Hematopoietic multipotent progenitor cell treated with erythropoietin and hydrocortisone succinate and interleukin-3 and kit ligand, for 15 days (in vitro differentiated cells): Measurements from ENCODE around the gene SRC.
A peak's percentile ranks its signal among the peaks of the same experiment; 100 is the strongest.

Experiments used
- DNase-seq: peaks from one replicate; pipeline ENCODE4 v3.0.0-alpha.2; 2015; ENCODE audit warnings: low spot score

The SRC gene

DNA sequence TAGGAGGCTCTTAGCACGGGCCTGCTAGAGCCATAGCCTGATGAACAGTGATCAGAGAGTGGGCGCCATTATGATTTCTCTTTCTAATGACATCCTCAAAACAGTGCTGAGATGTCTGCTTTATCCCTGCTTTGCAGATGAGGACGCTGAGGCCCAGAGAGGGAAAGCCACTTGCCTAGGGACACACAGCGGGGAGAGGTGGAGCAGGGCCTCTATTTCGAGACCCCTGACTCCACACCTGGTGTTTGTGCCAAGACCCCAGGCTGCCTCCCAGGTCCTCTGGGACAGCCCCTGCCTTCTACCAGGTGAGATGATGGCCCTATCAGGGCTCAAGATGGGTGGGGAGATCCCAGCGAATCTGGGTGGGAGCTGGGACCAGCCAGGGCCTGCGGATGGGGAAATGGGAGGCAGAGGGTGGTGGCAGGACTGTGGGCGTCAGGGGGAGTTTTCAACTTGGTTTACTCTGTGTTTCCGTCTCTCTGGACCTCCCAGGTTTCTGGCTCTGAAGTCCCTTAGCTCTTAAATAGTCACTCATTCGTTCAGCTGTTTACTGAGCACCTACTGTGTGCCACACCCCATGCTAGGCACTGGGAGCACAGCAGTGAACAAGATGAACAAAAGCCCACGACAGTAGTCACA lies 36.7 kb downstream of the SRC start:
- no peak for DNase-seq

DNA sequence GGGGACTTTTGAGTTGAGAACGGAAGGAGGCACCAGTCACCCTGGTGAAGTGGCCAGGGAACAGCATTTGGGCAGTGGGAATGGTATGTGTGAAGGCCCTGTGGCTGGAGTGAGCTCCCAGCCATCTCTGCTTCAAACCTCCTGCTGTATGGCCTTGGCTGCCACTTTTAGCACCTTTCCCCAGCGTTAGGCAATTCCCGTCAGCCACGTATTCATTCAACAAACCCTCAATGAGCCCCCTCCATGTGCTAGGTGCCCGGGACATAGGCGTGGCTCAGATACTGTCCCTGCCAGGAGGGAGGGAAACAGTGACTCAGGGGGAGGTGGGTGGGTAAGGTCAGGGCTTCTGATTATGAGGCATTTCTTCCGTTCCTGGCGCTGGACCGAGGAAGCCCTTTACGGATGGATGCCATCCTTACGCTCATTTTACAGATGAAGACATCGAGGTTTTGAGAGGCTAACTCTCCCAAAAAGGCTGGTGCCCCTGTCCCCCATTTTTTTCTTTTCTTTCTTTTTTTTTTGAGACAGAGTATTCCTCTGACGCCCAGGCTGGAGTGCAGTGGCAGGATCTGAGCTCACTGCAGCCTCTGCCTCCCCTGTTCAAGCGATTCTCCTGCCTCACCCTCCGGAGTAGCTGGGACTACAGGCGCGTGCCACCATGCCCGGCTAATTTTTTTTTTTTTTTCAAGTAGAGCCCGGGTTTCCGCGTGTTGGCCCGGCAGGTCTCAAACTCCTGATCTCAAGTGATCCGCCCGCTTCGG lies 37.5 kb downstream of the SRC start:
- peak; percentile 44 for DNase-seq

DNA sequence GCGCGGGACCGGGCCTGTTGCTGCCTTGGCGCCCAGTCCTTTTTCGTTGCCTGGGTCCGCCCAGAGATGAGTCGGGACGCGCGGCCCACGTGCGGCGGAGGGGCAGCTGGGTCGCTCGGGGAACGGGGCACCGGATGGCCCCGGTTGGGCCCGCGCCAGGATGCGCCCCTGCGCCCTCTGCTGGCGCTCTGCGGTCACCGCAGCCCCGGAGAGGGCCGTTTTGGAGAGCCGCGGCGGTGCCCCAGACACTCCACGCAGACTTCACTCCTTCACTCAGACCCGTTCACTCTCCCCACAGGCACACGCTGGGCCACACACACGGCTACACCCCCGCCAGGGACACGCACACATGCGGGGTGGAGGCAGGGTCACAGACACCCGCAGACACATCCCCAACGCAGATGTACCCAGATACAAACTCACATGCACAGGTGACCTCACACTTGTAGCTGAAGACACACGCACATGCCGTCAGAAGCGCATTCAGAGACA lies 38.8 kb downstream of the SRC start:
- peak; percentile 68 for DNase-seq

DNA sequence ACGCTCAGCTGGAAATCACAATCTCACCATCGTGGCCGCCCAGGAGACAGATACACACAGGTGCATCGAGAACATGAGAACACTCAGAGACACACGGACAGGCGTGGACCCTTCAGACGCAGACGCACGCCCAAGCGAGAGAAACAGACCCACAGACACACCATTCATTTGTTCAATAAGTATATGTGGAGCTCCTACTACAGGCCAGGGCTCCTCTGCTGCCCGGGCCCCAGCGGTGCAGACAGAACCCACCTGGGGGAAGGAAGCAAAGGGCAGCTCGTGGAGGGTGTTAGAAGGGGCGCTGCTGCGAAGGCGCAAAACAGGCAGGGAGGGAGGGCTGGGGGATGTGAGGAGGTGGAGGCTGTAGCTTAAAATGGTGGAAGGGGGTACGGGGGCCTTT lies 39.2 kb downstream of the SRC start:
- DNase-seq: no peak

DNA sequence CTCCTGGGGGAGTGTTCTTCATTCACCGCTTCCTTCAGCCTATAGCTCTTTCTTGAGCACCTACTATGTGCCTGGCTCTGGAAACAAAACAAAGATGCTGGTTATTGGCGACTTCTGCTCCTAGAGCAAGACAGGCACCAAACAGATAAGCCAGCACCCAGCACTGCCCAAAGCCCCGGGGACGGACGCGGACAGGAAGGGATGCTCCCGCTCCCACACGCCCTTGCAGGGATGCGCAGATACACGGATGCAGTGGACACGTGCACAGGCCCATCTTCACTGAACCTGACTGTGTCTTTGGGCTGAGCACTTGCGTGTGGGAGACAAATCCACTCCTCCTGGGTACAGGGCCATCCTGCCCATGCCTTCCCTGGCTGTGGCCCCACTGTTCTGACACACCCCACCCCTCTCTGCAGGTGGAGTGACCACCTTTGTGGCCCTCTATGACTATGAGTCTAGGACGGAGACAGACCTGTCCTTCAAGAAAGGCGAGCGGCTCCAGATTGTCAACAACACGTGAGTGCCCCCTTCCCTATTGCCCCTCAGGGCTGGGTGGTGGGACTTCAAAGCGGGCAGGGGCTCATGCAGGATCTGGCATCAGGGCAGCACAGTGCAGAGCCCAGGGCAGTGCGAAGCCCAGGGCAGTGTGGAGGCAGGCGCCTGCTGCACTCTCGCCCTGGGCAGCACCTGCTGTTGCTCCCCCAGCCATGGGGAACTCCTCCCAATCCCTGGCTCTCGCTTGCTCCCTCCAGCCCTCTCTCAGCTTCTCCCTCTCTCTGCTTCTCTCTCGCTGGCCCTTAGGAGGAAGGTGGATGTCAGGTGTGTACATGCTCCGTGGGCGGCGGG lies 39.9 kb downstream of the SRC start:
- no peak for DNase-seq

DNA sequence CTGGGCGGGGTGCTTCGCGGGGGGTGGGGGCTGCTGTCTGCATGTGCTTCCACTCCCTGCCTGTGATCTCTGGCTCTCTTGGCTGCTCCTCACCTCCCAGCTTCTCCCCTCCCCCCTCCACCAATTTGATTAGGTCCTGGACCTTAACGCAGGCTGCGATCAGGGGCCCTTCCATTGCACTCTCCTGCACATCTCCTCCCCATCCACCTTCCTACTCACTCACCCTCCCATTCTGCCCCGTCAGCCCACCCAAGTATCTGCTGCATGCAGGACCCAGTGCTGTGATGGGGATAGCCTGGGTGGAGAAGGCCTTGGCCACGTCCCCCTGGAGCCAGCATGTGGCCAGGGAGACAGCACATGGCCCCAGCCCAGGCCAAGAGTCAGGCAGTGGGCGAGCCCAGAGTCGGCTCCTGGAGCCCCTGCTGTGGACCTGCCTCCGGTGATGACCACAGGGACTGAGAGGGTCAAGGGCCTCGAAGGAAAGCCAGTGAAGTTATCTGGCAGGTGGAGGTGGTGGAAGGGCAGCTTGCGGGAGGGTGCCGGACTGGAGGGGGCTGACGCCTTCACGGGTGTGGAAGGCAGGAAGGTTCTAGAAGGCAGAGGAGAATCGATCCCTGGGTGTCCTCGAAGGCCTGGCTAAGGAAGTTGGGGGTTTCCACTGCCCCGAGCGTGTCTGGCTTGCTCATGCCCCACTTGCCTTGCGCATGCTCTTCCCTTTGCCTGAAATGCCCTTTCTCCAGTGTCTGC lies 40.7 kb downstream of the SRC start:
- no peak for DNase-seq

DNA sequence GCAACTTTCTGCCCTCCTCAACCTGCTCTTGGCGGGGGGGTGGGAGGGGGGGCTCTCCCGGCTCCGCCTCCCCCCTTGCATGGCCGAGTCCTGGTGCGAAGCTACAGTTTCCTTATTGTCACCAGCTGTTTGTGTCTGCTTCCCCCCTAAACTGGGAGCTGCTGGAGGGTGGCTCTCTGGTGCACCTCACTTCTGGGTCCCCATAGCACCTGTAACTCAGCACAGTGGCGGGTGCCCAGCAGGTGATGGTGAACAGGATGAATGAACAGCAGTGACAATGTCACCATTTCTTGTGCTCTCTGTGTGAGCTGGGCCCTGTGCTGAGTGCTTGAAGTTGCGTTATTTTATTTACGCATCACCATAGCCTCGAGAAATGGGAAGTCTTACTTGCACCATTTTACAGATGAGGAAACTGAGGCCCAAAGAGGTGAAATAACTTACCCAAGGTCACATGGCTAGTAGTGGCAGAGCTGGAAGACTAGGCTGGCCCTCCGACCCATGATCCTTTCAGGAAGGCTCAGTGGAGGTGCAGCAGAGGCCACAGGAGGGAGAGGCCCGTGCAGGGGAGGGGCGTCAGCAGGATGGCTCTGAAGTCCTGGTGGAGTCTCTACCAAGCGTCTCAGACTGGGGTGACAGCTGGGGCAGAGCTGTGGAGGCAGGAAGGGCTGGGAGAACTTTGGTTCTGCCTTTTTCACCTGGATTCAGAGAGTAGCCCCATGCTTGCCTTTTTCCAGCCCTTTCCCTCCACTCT lies 41.8 kb downstream of the SRC start:
- DNase-seq: no peak

DNA sequence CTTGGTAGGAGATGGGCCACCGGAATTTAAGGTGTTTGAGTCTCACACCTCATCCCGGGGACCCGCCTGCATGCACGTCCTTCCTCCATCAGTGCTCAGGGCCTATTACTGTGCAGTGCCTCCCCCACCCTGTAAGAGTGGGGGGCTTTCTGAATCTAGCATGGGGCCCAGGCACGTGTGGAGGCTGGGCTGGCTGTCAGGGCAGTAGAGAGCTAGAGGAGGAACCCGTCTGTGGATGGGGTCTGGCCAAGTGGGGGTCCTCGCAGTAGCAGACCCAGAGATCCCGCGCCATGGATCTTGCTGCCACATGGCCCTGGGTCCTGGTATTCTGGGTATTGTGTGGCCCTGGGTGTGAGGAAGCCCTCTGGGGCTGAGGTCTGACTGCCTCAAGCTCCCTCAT lies 42.9 kb downstream of the SRC start:
- no peak for DNase-seq

DNA sequence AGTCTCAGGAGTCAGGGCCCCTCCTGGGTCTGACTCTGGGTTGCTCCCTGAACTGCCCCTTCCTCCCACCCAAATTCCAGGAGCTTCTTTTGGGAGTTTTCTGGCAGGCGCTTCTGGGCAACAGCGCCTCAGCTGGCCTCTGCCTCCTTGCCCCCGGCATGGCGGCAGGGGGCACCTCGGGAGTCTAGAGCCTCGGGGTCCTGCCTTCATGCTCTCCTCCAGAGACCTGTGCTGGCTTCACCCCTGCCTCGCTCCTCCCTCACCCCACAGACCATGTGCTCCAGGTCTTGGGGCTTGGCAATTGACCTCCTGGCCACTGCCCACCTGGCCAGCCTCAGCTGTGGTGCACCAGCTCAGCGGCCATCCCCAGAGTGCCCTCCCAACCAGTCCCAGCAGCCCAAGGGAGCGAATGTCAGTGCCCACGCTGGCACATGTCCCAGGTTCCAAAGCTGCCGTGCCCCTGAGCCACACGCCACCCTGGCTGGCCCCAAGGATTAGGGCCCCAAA lies 43.4 kb downstream of the SRC start:
- no peak for DNase-seq

DNA sequence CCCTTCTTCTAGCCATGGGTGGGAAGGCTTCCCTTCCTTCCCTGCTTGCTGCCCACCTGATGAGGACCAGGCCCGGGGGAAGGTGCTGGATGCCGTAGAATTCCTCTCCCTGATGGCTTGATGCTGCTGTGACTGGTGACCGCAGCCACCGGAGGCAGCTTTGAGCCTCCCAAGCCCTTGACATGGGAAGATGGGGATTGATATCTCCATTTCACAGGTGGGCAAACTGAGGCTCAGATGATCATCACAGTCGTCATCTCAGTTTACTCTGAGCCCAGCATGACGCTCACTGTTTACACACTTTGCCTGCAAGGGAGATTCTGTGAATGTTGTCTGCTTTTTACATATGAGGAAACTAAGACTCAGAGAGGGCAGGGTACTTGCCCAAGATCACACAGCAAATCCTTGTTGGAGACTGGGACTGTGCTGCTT lies 43.9 kb downstream of the SRC start:
- no peak for DNase-seq

DNA sequence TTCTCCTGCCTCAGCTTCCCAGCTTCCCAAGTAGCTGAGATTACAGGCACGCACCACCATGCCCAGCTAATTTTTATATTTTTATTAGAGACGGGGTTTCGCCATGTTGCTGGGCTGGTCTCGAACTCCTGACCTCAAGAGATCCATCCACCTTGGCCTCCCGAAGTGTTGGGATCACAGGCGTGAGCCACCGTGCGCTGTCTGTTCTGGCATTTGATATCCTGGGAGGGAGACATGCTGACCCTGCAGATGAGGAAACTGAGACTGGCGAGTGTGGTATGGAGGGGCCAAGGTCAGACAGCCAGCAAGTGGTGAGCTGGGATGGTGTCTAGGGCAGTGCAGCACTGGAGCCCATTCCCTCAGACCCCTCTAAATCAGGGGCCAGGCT lies 44.6 kb downstream of the SRC start:
- DNase-seq: no peak

DNA sequence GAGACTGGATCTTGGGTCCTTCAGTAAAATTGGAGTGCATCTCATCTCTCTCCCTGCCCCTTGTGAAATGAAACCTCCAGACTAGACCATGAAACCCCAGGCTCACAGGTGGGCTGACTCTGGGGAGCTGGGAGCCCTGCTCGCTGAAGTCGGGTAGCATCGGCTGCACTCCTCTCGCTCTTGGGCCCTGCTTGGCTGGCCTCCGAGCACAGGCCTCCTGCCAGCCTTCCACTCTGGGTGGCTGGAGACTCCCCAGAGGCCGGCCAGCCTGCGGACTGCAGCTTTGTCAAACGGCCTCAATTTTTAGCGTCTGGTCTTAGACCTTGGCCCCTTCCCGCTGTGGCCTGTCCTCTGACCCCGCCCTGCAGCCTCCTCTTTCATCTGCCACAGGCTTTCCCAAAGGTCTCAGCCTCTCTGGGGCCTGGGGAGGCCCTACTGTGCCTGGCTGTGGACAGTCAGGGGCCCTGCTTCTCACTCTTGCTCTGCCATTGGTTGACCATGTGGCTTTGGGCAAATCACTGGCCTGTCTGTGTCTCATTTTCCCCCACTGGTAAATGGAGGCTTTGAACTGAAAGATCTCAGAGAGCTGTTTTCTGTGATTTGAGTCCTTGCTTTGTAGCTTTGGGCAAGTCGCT lies 45.1 kb downstream of the SRC start:
- no peak for DNase-seq

DNA sequence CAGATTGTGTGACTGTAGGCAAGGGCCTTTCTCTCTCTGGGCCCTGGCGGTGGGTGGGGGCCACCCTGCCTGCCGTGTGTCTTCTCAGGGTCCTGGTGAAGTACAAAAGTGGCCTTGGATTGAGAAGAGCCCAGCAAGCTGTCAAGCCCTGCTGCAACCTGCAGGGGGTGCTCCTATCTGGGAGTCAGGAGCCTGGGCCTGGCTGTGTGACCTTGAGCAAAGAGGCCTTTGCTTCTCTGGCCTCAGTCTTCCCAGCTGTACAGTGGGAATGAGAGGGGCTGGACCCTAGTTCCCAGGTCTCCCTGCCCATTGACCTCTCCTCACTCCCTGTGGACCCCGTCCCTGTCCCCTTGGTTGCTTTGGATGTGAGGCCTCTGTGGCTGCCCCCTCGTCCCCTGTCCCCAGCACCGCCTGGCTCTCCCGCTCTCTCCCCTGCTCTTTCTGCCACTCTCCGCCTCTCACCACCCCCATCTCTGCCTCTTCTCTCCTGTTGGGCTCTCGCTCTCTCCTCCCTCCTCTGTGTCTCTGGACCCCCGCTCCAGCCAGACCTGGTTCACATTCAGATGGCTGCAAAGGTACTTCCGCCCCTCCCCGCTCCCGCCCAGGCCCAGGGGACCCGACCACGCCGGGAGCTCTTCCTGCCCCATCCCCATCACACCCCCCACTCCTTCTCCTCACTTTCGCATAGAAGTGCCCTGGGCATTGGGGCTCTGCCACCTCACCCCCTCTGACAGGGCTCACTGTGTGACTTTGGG lies 46.7 kb downstream of the SRC start:
- no peak for DNase-seq

DNA sequence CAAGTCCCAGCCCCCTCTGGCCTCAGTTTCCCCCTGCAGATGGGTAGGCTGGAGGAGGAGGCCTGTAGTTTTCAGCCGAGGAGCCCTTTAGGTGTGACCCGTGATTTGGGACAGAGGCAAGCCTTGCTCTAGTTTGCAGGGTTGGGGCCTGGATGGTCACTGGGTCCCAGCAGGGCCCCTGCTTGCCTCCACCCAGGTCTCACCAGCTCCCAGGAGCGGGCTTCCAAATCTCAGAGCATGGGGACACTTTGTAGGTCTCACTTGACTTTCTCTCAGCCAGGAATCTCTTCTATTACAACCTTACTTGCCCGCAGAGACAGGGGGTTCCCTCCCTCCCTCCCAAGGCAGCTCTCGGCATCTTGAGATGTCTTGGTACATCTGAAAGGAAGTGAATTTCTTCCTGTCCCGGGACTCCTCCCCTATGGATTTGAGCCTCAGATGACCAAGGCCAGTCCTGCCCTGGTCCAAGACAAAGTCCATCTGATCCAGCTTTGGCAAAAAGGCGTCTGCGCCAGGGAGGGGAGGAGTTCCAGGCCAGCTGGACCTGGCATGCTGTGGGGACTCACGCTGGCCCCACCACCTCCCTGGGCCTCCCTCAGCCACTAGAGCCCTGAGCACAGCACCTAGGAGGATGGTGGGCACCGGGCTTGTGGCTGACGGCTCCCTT lies 47.4 kb downstream of the SRC start:
- no peak for DNase-seq

DNA sequence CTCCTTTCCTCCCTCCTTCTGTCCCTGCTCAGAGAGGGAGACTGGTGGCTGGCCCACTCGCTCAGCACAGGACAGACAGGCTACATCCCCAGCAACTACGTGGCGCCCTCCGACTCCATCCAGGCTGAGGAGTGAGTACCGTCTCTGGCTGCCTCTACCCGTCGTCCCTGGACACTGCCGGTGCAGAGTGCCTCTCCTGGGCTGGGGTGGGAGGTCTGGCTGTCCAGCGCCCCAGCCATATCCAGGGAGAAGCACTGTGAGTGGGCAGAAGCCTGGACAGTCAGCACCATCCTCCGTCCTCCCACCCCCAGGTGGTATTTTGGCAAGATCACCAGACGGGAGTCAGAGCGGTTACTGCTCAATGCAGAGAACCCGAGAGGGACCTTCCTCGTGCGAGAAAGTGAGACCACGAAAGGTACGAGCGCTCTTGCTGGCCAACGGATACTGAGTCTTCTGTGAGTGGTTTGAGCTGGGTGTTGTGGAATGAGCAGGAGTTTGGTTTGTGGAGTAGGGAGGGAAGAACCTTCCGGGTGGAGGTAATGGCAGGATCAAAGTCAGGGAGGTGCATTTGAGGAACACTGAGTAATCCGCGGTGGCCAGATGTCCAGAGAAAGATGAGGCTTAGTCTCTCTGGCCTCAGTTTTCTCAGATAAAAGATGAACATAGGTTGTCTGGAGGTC lies 48.1 kb downstream of the SRC start:
- no peak for DNase-seq

DNA sequence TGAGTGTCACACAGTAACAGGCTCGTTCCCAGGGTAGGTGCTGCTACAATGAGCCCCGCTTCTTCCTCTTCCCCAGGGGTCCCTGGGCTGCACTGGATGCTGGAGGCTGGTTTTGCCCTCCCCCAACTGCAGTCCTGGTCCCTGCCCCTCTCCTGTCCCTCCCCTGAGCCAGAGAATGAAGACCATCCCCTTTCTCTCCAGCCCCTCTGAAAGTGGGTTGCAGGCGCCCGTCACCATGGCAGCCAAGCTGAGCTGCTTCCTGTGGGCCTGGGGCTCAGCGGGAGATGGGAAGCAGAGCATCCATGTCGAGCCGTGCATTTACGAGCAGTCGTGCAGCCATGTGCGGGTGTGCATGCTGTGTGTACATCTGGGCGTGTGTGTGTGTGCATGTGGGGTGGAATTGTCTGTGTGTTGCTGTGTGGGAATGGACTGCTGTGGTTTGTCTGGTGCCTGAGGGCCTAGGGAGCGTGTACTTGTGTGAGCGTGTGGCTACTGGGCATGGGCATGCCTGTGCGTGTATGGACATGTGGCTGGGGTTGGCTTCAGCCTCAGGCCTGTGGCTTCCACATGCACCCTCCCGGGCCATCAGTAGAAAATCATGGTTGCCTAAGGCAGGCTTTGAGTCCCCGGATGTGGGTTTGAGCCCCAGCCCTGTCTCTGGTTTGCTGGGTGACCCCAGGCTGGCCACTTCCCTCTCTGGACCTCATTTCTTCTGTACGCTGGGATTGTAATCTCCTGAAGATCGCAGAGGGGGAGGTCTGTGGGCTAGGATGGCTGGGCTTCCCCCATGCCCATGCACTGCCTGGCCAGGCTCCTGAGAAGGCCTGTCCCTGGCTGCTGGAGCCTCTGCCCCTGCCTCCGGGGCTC lies 48.8 kb downstream of the SRC start:
- DNase-seq: no peak

DNA sequence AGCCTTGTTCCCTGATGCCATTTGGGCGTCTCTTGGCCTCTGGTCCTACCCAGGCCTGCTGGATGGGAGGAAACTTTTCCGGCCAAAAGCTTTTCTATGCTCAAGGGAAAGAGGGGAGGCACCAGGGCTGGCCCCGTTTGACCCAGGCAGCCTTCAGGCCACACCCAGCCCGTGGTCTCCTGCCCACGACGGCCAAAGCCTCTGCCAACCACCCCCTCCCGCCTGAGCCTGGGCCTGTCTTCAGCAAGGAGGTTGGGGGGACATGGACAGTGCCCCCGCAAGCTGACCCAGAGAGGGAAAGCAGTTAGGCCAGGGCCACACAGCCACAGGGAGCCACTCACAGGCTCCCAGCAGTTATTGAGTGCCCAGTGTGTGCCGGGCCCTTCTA lies 49.5 kb downstream of the SRC start:
- no peak for DNase-seq

DNA sequence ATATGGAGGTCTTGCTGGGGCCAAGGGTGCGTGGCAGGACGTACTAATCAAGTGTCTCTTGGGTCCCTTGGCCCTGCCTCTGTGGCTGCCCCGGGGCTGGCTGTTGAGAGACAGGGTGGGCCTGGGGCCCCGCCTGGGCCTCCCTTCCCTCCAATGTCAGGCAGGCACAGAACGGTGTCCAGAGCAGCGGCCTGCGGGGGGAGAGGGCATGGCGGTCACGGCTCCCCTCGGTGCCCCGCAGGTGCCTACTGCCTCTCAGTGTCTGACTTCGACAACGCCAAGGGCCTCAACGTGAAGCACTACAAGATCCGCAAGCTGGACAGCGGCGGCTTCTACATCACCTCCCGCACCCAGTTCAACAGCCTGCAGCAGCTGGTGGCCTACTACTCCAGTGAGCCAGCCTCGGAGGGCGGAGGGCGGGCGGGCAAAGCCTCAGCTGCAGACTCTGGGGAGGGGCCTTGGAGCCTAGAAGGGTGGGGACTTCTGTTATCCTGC lies 50.0 kb downstream of the SRC start:
- no peak for DNase-seq
